GM18951 (cell line): ENCODE results near the gene CDKAL1.

Experiments used
- POLR2A ChIP-seq: IDR thresholded peaks from 4 replicates; pipeline ENCODE4 v1.6.1; 2011; ENCODE audit warnings: mild to moderate bottlenecking; ENCODE audit not compliant: insufficient read length, insufficient read depth; ENCODE audit errors: extremely low read depth
- in situ Hi-C: fragments of 300-500 bp; cut with MboI; formaldehyde crosslinking; loops from one replicate; pipeline ENCODE4 v1.12.0; 2022; ENCODE audit warnings: low sequenced_read_pairs, mixed read lengths, inconsistent platforms; ENCODE audit not compliant: unreplicated experiment

The CDKAL1 gene

GRCh38 chr6:21132446-21132845 lies 598.2 kb downstream of the CDKAL1 start:
- TF ChIP-seq POLR2A, result no peak
- in situ Hi-C loops, result no loop called here

GRCh38 chr6:21132856-21133838 lies 598.9 kb downstream of the CDKAL1 start:
- TF ChIP-seq POLR2A, result no peak

GRCh38 chr6:21133901-21134300 lies 599.6 kb downstream of the CDKAL1 start:
- in situ Hi-C loops, result no loop called here
- no peak for TF ChIP-seq POLR2A

More at GRCh38 chr6:21132856-21133838, 598.9 kb downstream of the CDKAL1 start:
- in situ Hi-C loops, result no loop called here

GRCh38 chr6:21134356-21134755 lies 600.1 kb downstream of the CDKAL1 start:
- no peak for TF ChIP-seq POLR2A
- in situ Hi-C loops, result no loop called here

- in situ Hi-C loops, result no loop called here
- no peak for TF ChIP-seq POLR2A
These were observed 601.3 kb downstream of the CDKAL1 start for GRCh38 chr6:21135484-21136013.

- TF ChIP-seq POLR2A, result no peak
- in situ Hi-C loops, result no loop called here
These were observed 603.6 kb downstream of the CDKAL1 start for GRCh38 chr6:21137700-21138335.

- TF ChIP-seq POLR2A, result no peak
- in situ Hi-C loops, result no loop called here
These were observed 604.2 kb downstream of the CDKAL1 start for GRCh38 chr6:21138336-21139069.

GRCh38 chr6:21140966-21141365 lies 606.7 kb downstream of the CDKAL1 start:
- no peak for TF ChIP-seq POLR2A

GRCh38 chr6:21141616-21142303 lies 607.5 kb downstream of the CDKAL1 start:
- in situ Hi-C loops, result no loop called here
- no peak for TF ChIP-seq POLR2A

More at GRCh38 chr6:21140966-21141365, 606.7 kb downstream of the CDKAL1 start:
- in situ Hi-C loops, result no loop called here

GRCh38 chr6:21142741-21143140 lies 608.5 kb downstream of the CDKAL1 start:
- TF ChIP-seq POLR2A, result no peak
- in situ Hi-C loops, result no loop called here

GRCh38 chr6:21143645-21144044 lies 609.4 kb downstream of the CDKAL1 start:
- TF ChIP-seq POLR2A, result no peak
- in situ Hi-C loops, result no loop called here

GRCh38 chr6:21144928-21145327 lies 610.7 kb downstream of the CDKAL1 start:
- TF ChIP-seq POLR2A, result no peak
- in situ Hi-C loops, result no loop called here
